Neutrophil (primary cell): Measurements from ENCODE around the gene PI4KA.

Source experiments
- H3K27ac ChIP-seq: fragments of 200-600 bp; sonication (generic); 2 replicates; pipeline ENCODE4 v1.5.1; 2016; ENCODE audit warnings: mild to moderate bottlenecking, moderate library complexity
- H3K27me3 ChIP-seq: fragments of 200-600 bp; sonication (generic); 2 replicates; pipeline ENCODE4 v1.6.0; 2016; ENCODE audit warnings: mild to moderate bottlenecking
- H3K36me3 ChIP-seq: fragments of 200-600 bp; sonication (generic); 2 replicates; pipeline ENCODE4 v1.5.1; 2017
- H3K4me1 ChIP-seq, 2 experiments: fragments of 200-600 bp in 1 of 2; sonication (generic) in 1 of 2; 1 replicate in 1 of 2; 2 replicates in 1 of 2; pipeline versions ENCODE4 v1.5.1 to v1.6.1; 2013 to 2016; ENCODE audit warnings: low read depth in 1 of 2, low read length in 1 of 2, mild to moderate bottlenecking in 1 of 2, moderate library complexity in 1 of 2; ENCODE audit not compliant: control insufficient read depth in 1 of 2, insufficient read depth in 1 of 2
- H3K4me3 ChIP-seq, 2 experiments: fragments of 200-600 bp in 1 of 2; sonication (generic) in 1 of 2; 1 replicate in 1 of 2; 2 replicates in 1 of 2; pipeline ENCODE4 v1.5.1; 2013 to 2016; ENCODE audit warnings: low read depth in 1 of 2, low read length in 1 of 2, mild to moderate bottlenecking in 1 of 2, moderate library complexity in 1 of 2
- H3K9me3 ChIP-seq: fragments of 200-600 bp; sonication (generic); 2 replicates; pipeline ENCODE4 v1.5.1; 2016
- TF ChIP-seq, protein P1 (sequence below): fragments of 200-600 bp; sonication (generic); IDR thresholded peaks from 2 replicates; pipeline ENCODE4 v1.5.1; 2016; ENCODE audit warnings: antibody characterized with exemption

The PI4KA gene

DNA sequence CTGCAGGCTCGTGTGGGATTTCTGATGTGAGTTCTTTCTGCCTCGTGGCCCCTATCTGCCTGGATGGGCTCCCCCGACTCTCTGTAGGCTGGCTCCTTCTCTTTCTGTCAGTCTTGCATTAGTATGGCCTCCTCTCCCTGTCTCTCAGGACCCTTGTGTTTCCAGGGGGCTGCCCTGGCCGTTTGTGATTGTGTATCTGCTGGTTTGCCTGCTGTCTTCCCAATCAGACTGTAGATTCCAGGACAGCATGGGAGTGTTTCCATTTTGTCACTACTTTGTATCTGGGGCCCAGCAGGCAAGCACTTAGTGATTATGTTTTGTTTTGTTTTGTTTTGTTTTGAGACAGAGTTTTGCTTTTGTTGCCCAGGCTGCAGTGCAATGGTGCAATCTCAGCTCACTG is 25.8 kb upstream of the PI4KA start:
- Histone ChIP-seq H3K27me3 (no peaks in the 10 kb centered on the region), H3K4me1 (peaks cover 3 to 6% of the 10 kb centered on the region in 2 experiments), H3K4me3 (no peak overlapping the region), H3K36me3 (peaks cover 76% of the 10 kb centered on the region), H3K9me3 (no peaks in the 10 kb centered on the region), H3K27ac (no peak overlapping the region)
- TF ChIP-seq, protein P1, sequence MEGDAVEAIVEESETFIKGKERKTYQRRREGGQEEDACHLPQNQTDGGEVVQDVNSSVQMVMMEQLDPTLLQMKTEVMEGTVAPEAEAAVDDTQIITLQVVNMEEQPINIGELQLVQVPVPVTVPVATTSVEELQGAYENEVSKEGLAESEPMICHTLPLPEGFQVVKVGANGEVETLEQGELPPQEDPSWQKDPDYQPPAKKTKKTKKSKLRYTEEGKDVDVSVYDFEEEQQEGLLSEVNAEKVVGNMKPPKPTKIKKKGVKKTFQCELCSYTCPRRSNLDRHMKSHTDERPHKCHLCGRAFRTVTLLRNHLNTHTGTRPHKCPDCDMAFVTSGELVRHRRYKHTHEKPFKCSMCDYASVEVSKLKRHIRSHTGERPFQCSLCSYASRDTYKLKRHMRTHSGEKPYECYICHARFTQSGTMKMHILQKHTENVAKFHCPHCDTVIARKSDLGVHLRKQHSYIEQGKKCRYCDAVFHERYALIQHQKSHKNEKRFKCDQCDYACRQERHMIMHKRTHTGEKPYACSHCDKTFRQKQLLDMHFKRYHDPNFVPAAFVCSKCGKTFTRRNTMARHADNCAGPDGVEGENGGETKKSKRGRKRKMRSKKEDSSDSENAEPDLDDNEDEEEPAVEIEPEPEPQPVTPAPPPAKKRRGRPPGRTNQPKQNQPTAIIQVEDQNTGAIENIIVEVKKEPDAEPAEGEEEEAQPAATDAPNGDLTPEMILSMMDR, result no peak

GRCh38 chr22:20882855-20883254 is 24.2 kb upstream of the PI4KA start:
- peaks cover 67% of the 10 kb centered on the region for H3K36me3 ChIP-seq

GRCh38 chr22:20881869-20882815 is 23.5 kb upstream of the PI4KA start:
- H3K4me1 ChIP-seq, result peaks cover 3 to 6% of the 10 kb centered on the region in 2 experiments
- no peaks in the 10 kb centered on the region for H3K9me3 ChIP-seq
- H3K36me3 ChIP-seq, result peaks cover 66% of the 10 kb centered on the region
- H3K27me3 ChIP-seq, result no peaks in the 10 kb centered on the region
- no peak overlapping the region for H3K27ac ChIP-seq
- TF ChIP-seq, protein P1, result no peak
- H3K4me3 ChIP-seq, result no peak overlapping the region

More at GRCh38 chr22:20882855-20883254, 24.2 kb upstream of the PI4KA start:
- H3K27me3 ChIP-seq, result no peaks in the 10 kb centered on the region
- no peaks in the 10 kb centered on the region for H3K9me3 ChIP-seq
- no peak overlapping the region for H3K4me3 ChIP-seq
- no peak overlapping the region for H3K27ac ChIP-seq
- H3K4me1 ChIP-seq, result peaks cover 3 to 6% of the 10 kb centered on the region in 2 experiments
- TF ChIP-seq, protein P1, result no peak

- Histone ChIP-seq H3K27me3 (no peaks in the 10 kb centered on the region), H3K4me3 (no peak overlapping the region), H3K36me3 (peaks cover 62% of the 10 kb centered on the region), H3K9me3 (no peaks in the 10 kb centered on the region), H3K4me1 (peaks cover 3 to 6% of the 10 kb centered on the region in 2 experiments), H3K27ac (no peak overlapping the region)
- TF ChIP-seq, protein P1, result no peak
Measured at GRCh38 chr22:20881231-20881630, 22.6 kb upstream of the PI4KA start.

GRCh38 chr22:20877715-20878114 is 19.1 kb upstream of the PI4KA start:
- Histone ChIP-seq H3K27me3 (no peaks in the 10 kb centered on the region), H3K27ac (no peak overlapping the region), H3K9me3 (no peaks in the 10 kb centered on the region), H3K4me3 (no peak overlapping the region), H3K36me3 (peaks cover 69% of the 10 kb centered on the region), H3K4me1 (no peaks in the 10 kb centered on the region)
- TF ChIP-seq, protein P1, result no peak
